ENCODE data around the gene LAMA5. TPM values are rescaled to one million over a fixed set of nuclear protein-coding genes. Genes with fewer than 3 reads are reported as not detected.

Gene LAMA5
- total and polyA plus RNA-seq, 8 donors, result 41.4 to 278 (median 79.6) TPM

GRCh38 chr20:62311832-62312661, 55.1 kb downstream of the LAMA5 start:
- Histone ChIP-seq H3K27ac (no peak overlapping the region), H3K27me3 (no peaks in the 10 kb centered on the region), H3K4me3 (no peak overlapping the region), H3K4me1 (peaks cover 0 to 16% (median 3%) of the 10 kb centered on the region in 4 donors), H3K36me3 (peaks cover 71 to 100% (median 97%) of the 10 kb centered on the region in 4 donors), H3K9me3 (no peaks in the 10 kb centered on the region)
- intact Hi-C loops (cut with DNase I; ENCODE audit: low total_unique reads), result no loop called here
- 89 to 95% (median 93%) methylated on average over 9 to 60 of the region's 60 CpGs for WGBS, 5 donors
- TF ChIP-seq POLR2A (IDR thresholded peaks at IDR 0.05) (no peak), CTCF (IDR thresholded peaks at IDR 0.05) (no peak), POLR2AphosphoS5 (IDR thresholded peaks at IDR 0.05) (no peak), EP300 (IDR thresholded peaks at IDR 0.05) (no peak)
- DNase-seq, result no peak

DNA sequence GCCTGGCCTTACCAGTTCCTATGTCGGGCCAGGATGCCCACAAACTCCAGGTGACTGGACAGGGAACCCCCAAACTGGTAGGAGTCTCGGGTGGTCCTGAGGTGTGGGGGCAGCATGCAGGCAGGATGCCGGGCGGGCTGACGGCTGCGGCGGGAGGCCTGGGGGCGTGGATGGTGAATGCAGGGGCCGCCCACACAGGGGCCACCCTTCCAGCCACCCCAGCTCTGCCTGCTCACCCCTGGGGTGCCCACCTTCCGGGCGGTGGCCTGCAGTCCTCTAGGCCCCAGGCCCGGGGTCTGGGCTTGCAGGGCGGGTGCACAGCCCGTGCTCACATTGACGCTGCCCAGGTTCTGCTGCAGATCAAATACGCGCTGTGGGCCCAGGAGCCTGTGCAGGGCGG, 56.0 kb downstream of the LAMA5 start:
- Histone ChIP-seq H3K9me3 (no peaks in the 10 kb centered on the region), H3K4me1 (peaks cover 0 to 25% (median 7%) of the 10 kb centered on the region in 4 donors), H3K27me3 (no peaks in the 10 kb centered on the region), H3K36me3 (peaks cover 71 to 100% (median 97%) of the 10 kb centered on the region in 4 donors), H3K27ac (no peak overlapping the region), H3K4me3 (no peak overlapping the region)
- TF ChIP-seq EP300 (IDR thresholded peaks at IDR 0.05) (no peak), CTCF (IDR thresholded peaks at IDR 0.05) (no peak), POLR2AphosphoS5 (IDR thresholded peaks at IDR 0.05) (no peak), POLR2A (IDR thresholded peaks at IDR 0.05) (no peak)
- DNase-seq, result no peak
- WGBS, 5 donors, result 88 to 96% (median 92%) methylated on average over 8 to 18 of the region's 18 CpGs
- intact Hi-C loops (cut with DNase I; ENCODE audit: low total_unique reads), result no loop called here

DNA sequence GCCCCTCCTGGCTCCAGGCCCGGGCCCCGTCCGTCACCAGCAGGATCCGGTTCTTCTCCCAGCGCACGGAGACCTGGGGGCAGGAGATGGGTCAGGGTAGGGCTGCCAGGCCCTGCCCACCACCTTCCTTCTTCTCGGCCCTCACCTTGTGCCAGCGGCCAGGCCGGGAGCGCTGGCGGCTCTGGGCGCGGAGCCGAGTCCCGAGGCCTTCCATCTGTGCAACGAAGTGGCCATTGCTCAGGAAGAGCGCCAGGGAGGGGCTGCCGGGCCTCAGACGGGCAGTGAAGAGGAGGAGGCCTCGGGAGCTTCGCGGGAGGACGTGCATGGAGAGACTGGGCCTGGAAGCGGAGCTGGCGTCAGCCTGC, 56.4 kb downstream of the LAMA5 start:
- WGBS, 5 donors, result 53 to 74% (median 71%) methylated on average over 13 to 25 of the region's 25 CpGs
- Histone ChIP-seq H3K36me3 (peaks cover 71 to 100% (median 97%) of the 10 kb centered on the region in 4 donors), H3K4me1 (peaks cover 3 to 29% (median 11%) of the 10 kb centered on the region in 4 donors), H3K27ac (peak overlapping the region in 1 of 5 donors; percentile 30), H3K4me3 (no peak overlapping the region), H3K9me3 (no peaks in the 10 kb centered on the region), H3K27me3 (no peaks in the 10 kb centered on the region)
- no peak for DNase-seq
- intact Hi-C loops (cut with DNase I; ENCODE audit: low total_unique reads), result no loop called here
- TF ChIP-seq CTCF (IDR thresholded peaks at IDR 0.05) (no peak), EP300 (IDR thresholded peaks at IDR 0.05) (no peak)

- Histone ChIP-seq H3K27ac (peak overlapping the region in 1 of 5 donors; percentile 30), H3K36me3 (peaks cover 71 to 100% (median 97%) of the 10 kb centered on the region in 4 donors), H3K4me1 (peaks cover 9 to 35% (median 17%) of the 10 kb centered on the region in 4 donors), H3K4me3 (no peak overlapping the region), H3K9me3 (no peaks in the 10 kb centered on the region), H3K27me3 (no peaks in the 10 kb centered on the region)
- TF ChIP-seq EP300 (IDR thresholded peaks at IDR 0.05) (no peak), POLR2AphosphoS5 (IDR thresholded peaks at IDR 0.05) (no peak), POLR2A (IDR thresholded peaks at IDR 0.05) (no peak), CTCF (IDR thresholded peaks at IDR 0.05) (no peak)
- intact Hi-C loops (cut with DNase I; ENCODE audit: low total_unique reads), result no loop called here
- WGBS, 5 donors, result 75 to 88% (median 79%) methylated on average over 11 to 29 of the region's 29 CpGs
- DNase-seq, result no peak
These were observed 57.0 kb downstream of the LAMA5 start for GRCh38 chr20:62309947-62310756.

All from stomach (tissue), 9 donors.